Measurements from ENCODE around the gene ELK4.

The ELK4 gene

GRCh38 chr1:205580923-205581180 is 51.0 kb downstream of the ELK4 start:
- H3K36me3 ChIP-seq (ENCODE audit: control insufficient read depth, insufficient read depth, low read length), result no peaks in the 10 kb centered on the region
- no peak overlapping the region for H3K27ac ChIP-seq (ENCODE audit: low read depth, low read length)
- no peak overlapping the region for H3K4me3 ChIP-seq (ENCODE audit: low read depth, low read length)
- H3K27me3 ChIP-seq (ENCODE audit: control insufficient read depth, insufficient read depth, low read length), result peaks cover 20% of the 10 kb centered on the region; the same call in 1 of the 2 replicates
- H3K4me1 ChIP-seq (ENCODE audit: control insufficient read depth, insufficient read depth, low read length), result peaks cover 11% of the 10 kb centered on the region; the same call in 1 of the 2 replicates
- no peaks in the 10 kb centered on the region for H3K9me3 ChIP-seq (ENCODE audit: control insufficient read depth, insufficient read depth, low read length)
- no peak overlapping the region for H3K9ac ChIP-seq (ENCODE audit: low read depth, low read length)

- Histone ChIP-seq H3K9me3 (ENCODE audit: control insufficient read depth, insufficient read depth, low read length) (no peaks in the 10 kb centered on the region), H3K4me3 (ENCODE audit: low read depth, low read length) (no peak overlapping the region), H3K27ac (ENCODE audit: low read depth, low read length) (no peak overlapping the region), H3K36me3 (ENCODE audit: control insufficient read depth, insufficient read depth, low read length) (no peaks in the 10 kb centered on the region), H3K9ac (ENCODE audit: low read depth, low read length) (no peak overlapping the region), H3K4me1 (ENCODE audit: control insufficient read depth, insufficient read depth, low read length) (peaks cover 11% of the 10 kb centered on the region; the same call in 1 of the 2 replicates), H3K27me3 (ENCODE audit: control insufficient read depth, insufficient read depth, low read length) (peaks cover 20% of the 10 kb centered on the region; the same call in 1 of the 2 replicates)
Observed at GRCh38 chr1:205580140-205580922, 51.5 kb downstream of the ELK4 start.

GRCh38 chr1:205579711-205580110 is 52.1 kb downstream of the ELK4 start:
- no peak overlapping the region for H3K27ac ChIP-seq (ENCODE audit: low read depth, low read length)
- no peaks in the 10 kb centered on the region for H3K36me3 ChIP-seq (ENCODE audit: control insufficient read depth, insufficient read depth, low read length)
- H3K4me1 ChIP-seq (ENCODE audit: control insufficient read depth, insufficient read depth, low read length), result peaks cover 11% of the 10 kb centered on the region; the same call in 1 of the 2 replicates
- no peak overlapping the region for H3K9ac ChIP-seq (ENCODE audit: low read depth, low read length)
- no peaks in the 10 kb centered on the region for H3K9me3 ChIP-seq (ENCODE audit: control insufficient read depth, insufficient read depth, low read length)
- H3K27me3 ChIP-seq (ENCODE audit: control insufficient read depth, insufficient read depth, low read length), result peaks cover 24% of the 10 kb centered on the region; the same call in 1 of the 2 replicates
- H3K4me3 ChIP-seq (ENCODE audit: low read depth, low read length), result no peak overlapping the region

- Histone ChIP-seq H3K4me1 (ENCODE audit: control insufficient read depth, insufficient read depth, low read length) (peaks cover 11% of the 10 kb centered on the region; the same call in 1 of the 2 replicates), H3K27me3 (ENCODE audit: control insufficient read depth, insufficient read depth, low read length) (peaks cover 24% of the 10 kb centered on the region; the same call in 1 of the 2 replicates), H3K36me3 (ENCODE audit: control insufficient read depth, insufficient read depth, low read length) (no peaks in the 10 kb centered on the region), H3K27ac (ENCODE audit: low read depth, low read length) (no peak overlapping the region), H3K9ac (ENCODE audit: low read depth, low read length) (no peak overlapping the region), H3K4me3 (ENCODE audit: low read depth, low read length) (no peak overlapping the region), H3K9me3 (ENCODE audit: control insufficient read depth, insufficient read depth, low read length) (no peaks in the 10 kb centered on the region)
Observed at GRCh38 chr1:205578780-205579571, 52.8 kb downstream of the ELK4 start.

- Histone ChIP-seq H3K27me3 (ENCODE audit: control insufficient read depth, insufficient read depth, low read length) (peaks cover 24% of the 10 kb centered on the region; the same call in 1 of the 2 replicates), H3K36me3 (ENCODE audit: control insufficient read depth, insufficient read depth, low read length) (no peaks in the 10 kb centered on the region), H3K4me1 (ENCODE audit: control insufficient read depth, insufficient read depth, low read length) (peaks cover 11% of the 10 kb centered on the region; the same call in 1 of the 2 replicates), H3K27ac (ENCODE audit: low read depth, low read length) (no peak overlapping the region), H3K4me3 (ENCODE audit: low read depth, low read length) (no peak overlapping the region), H3K9me3 (ENCODE audit: control insufficient read depth, insufficient read depth, low read length) (no peaks in the 10 kb centered on the region), H3K9ac (ENCODE audit: low read depth, low read length) (no peak overlapping the region)
Observed at GRCh38 chr1:205577874-205578658, 53.7 kb downstream of the ELK4 start.

- H3K4me3 ChIP-seq (ENCODE audit: low read depth, low read length), result no peak overlapping the region
Observed at GRCh38 chr1:205576805-205577761, 54.7 kb downstream of the ELK4 start.

GRCh38 chr1:205576011-205576410 is 55.8 kb downstream of the ELK4 start:
- Histone ChIP-seq H3K4me3 (ENCODE audit: low read depth, low read length) (no peak overlapping the region), H3K36me3 (ENCODE audit: control insufficient read depth, insufficient read depth, low read length) (no peaks in the 10 kb centered on the region), H3K4me1 (ENCODE audit: control insufficient read depth, insufficient read depth, low read length) (peaks cover 11% of the 10 kb centered on the region; the same call in 1 of the 2 replicates), H3K9me3 (ENCODE audit: control insufficient read depth, insufficient read depth, low read length) (no peaks in the 10 kb centered on the region), H3K27me3 (ENCODE audit: control insufficient read depth, insufficient read depth, low read length) (peaks cover 42% of the 10 kb centered on the region), H3K9ac (ENCODE audit: low read depth, low read length) (no peak overlapping the region), H3K27ac (ENCODE audit: low read depth, low read length) (no peak overlapping the region)

More at GRCh38 chr1:205576805-205577761, 54.7 kb downstream of the ELK4 start:
- no peaks in the 10 kb centered on the region for H3K9me3 ChIP-seq (ENCODE audit: control insufficient read depth, insufficient read depth, low read length)
- H3K9ac ChIP-seq (ENCODE audit: low read depth, low read length), result no peak overlapping the region
- H3K4me1 ChIP-seq (ENCODE audit: control insufficient read depth, insufficient read depth, low read length), result peaks cover 11% of the 10 kb centered on the region; the same call in 1 of the 2 replicates
- no peaks in the 10 kb centered on the region for H3K36me3 ChIP-seq (ENCODE audit: control insufficient read depth, insufficient read depth, low read length)
- no peak overlapping the region for H3K27ac ChIP-seq (ENCODE audit: low read depth, low read length)
- H3K27me3 ChIP-seq (ENCODE audit: control insufficient read depth, insufficient read depth, low read length), result peaks cover 32% of the 10 kb centered on the region

GRCh38 chr1:205575294-205575885 is 56.4 kb downstream of the ELK4 start:
- Histone ChIP-seq H3K4me3 (ENCODE audit: low read depth, low read length) (no peak overlapping the region), H3K27ac (ENCODE audit: low read depth, low read length) (no peak overlapping the region), H3K27me3 (ENCODE audit: control insufficient read depth, insufficient read depth, low read length) (peaks cover 45% of the 10 kb centered on the region)

GRCh38 chr1:205572421-205572820 is 59.4 kb downstream of the ELK4 start:
- peaks cover 57% of the 10 kb centered on the region for H3K27me3 ChIP-seq (ENCODE audit: control insufficient read depth, insufficient read depth, low read length)
- no peaks in the 10 kb centered on the region for H3K36me3 ChIP-seq (ENCODE audit: control insufficient read depth, insufficient read depth, low read length)
- no peak overlapping the region for H3K27ac ChIP-seq (ENCODE audit: low read depth, low read length)
- H3K4me3 ChIP-seq (ENCODE audit: low read depth, low read length), result no peak overlapping the region
- no peak overlapping the region for H3K9ac ChIP-seq (ENCODE audit: low read depth, low read length)
- no peaks in the 10 kb centered on the region for H3K4me1 ChIP-seq (ENCODE audit: control insufficient read depth, insufficient read depth, low read length)
- H3K9me3 ChIP-seq (ENCODE audit: control insufficient read depth, insufficient read depth, low read length), result no peaks in the 10 kb centered on the region

More at GRCh38 chr1:205575294-205575885, 56.4 kb downstream of the ELK4 start:
- Histone ChIP-seq H3K36me3 (ENCODE audit: control insufficient read depth, insufficient read depth, low read length) (no peaks in the 10 kb centered on the region), H3K4me1 (ENCODE audit: control insufficient read depth, insufficient read depth, low read length) (peaks cover 11% of the 10 kb centered on the region; the same call in 1 of the 2 replicates), H3K9me3 (ENCODE audit: control insufficient read depth, insufficient read depth, low read length) (no peaks in the 10 kb centered on the region), H3K9ac (ENCODE audit: low read depth, low read length) (no peak overlapping the region)
